OCI-LY7 (cell line): ENCODE data around the gene MGA.

Experiments used
- CTCF ChIP-seq: fragments of 200-600 bp; sonication (generic); conservative IDR thresholded peaks from 2 replicates; pipeline ENCODE4 v1.5.1; 2014; ENCODE audit warnings: mild to moderate bottlenecking, antibody characterized with exemption, low read length, moderate library complexity, mixed read lengths
- EZH2phosphoT487 ChIP-seq: fragments of 200-600 bp; sonication (generic); IDR thresholded peaks from 2 replicates; pipeline ENCODE4 v1.6.1; 2018; ENCODE audit warnings: low read depth, borderline replicate concordance, mild to moderate bottlenecking, mixed run types, antibody characterized with exemption, low read length, moderate library complexity, mixed read lengths

DNA sequence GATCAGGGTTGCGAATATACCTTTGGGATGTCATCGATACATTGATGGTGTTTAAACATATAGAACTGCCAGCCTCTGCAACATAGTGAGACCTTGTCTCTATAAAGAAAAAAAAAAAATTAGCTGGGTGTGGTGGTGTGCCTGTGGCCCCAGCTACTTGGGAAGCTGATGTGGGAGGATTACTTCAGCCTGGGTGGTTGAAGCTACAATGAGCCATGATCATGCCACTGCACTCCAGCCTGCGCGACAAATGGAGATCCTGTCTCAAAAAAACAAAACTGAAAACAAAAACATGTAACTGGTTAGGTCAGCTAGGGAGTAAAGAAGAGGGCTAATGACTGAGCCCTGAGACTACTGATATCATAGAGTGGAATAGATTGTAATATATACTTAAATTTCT is 30.7 kb upstream of the MGA start:
- TF ChIP-seq CTCF (no peak), EZH2phosphoT487 (no peak)
